ENCODE data around the gene NME3. TPM values are rescaled to one million over a fixed set of nuclear protein-coding genes. Genes with fewer than 3 reads are reported as not detected.
"Not testable (repeated sequence)": the region's sequence is repeated elsewhere in the genome, so short reads cannot be mapped to it uniquely, and the experiment has no call there.

Gene NME3
- total RNA-seq, 4 donors from 2014 or later: 49.9 to 106 (median 87.2) TPM

DNA sequence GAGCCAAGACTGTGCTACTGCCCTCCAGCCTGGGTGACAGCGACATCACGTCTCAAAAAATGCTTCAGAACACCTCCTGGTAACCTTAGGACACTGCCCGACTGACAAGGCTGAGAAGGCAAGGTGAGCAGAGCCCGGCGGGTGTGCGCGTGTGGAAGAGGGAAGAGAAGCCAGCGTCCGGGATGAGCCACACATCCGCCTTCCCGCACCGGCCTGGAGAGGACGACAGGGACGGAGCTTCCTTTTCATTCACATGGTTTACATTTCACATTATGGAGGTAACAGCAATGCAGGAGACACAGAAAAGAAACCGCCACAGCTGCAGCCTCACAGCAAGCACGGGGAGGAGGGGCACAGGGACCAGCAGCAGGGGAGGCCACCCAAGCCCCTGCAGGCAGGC, 38.8 kb upstream of the NME3 start:
- peaks cover 0 to 10% (median 0%) of the 10 kb centered on the region in 3 donors for H3K4me1 ChIP-seq
- H3K36me3 ChIP-seq: peaks cover 0 to 80% of the 10 kb centered on the region in 2 donors
- 94% methylated on average over 7 to 10 of the region's 16 CpGs for WGBS, 2 donors (ENCODE audit: low coverage in 1 of 2)
- no peak for ATAC-seq
- H3K27me3 ChIP-seq: no peaks in the 10 kb centered on the region
- no peaks in the 10 kb centered on the region for H3K9me3 ChIP-seq
- TF ChIP-seq EP300 (IDR thresholded peaks at IDR 0.05) (no peak), POLR2A (IDR thresholded peaks at IDR 0.05) (no peak), POLR2AphosphoS5 (IDR thresholded peaks at IDR 0.05) (no peak)
- TF ChIP-seq, protein P1, sequence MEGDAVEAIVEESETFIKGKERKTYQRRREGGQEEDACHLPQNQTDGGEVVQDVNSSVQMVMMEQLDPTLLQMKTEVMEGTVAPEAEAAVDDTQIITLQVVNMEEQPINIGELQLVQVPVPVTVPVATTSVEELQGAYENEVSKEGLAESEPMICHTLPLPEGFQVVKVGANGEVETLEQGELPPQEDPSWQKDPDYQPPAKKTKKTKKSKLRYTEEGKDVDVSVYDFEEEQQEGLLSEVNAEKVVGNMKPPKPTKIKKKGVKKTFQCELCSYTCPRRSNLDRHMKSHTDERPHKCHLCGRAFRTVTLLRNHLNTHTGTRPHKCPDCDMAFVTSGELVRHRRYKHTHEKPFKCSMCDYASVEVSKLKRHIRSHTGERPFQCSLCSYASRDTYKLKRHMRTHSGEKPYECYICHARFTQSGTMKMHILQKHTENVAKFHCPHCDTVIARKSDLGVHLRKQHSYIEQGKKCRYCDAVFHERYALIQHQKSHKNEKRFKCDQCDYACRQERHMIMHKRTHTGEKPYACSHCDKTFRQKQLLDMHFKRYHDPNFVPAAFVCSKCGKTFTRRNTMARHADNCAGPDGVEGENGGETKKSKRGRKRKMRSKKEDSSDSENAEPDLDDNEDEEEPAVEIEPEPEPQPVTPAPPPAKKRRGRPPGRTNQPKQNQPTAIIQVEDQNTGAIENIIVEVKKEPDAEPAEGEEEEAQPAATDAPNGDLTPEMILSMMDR (IDR thresholded peaks at IDR 0.05): no peak
- H3K4me3 ChIP-seq: no peak overlapping the region
- H3K27ac ChIP-seq: no peak overlapping the region

DNA sequence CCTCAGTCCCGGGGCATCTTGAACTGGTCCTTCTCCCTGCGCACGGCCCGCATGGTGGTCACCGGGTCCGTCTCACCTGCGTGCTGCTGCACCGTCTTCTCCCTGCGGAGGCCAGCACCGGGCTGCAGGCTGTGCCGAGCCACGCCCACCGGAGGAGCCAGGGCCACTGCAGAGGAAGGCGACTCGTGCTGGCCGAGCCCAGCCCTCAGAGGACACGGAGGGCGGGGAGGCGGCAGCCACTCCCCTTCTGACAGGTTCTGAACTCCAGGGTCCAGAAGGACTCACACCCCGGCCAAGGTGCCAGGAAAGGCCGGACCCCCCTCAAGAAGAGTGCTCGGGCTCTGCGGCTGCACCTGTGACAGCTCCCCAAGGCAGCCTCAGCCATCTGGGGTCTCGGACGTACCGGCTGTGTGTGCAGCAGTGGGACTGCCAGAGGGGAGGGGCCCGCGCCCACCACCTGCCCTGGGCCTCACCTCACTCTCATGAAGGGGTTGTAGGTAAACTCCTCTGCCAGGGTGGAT, 38.0 kb upstream of the NME3 start:
- H3K4me1 ChIP-seq: peaks cover 0 to 10% (median 0%) of the 10 kb centered on the region in 3 donors
- H3K9me3 ChIP-seq: no peaks in the 10 kb centered on the region
- H3K27ac ChIP-seq: no peak overlapping the region
- WGBS, 2 donors (ENCODE audit: low coverage in 1 of 2): 85% methylated on average over 5 of the region's 28 CpGs; no CpG with 5 or more reads in 1 of the 2 donors
- H3K4me3 ChIP-seq: no peak overlapping the region
- no peaks in the 10 kb centered on the region for H3K27me3 ChIP-seq
- TF ChIP-seq POLR2AphosphoS5 (IDR thresholded peaks at IDR 0.05): no peak
- TF ChIP-seq POLR2A (IDR thresholded peaks at IDR 0.05): no peak
- no peak for TF ChIP-seq EP300 (IDR thresholded peaks at IDR 0.05)
- TF ChIP-seq, protein P1 (IDR thresholded peaks at IDR 0.05): no peak
- H3K36me3 ChIP-seq: peaks cover 0 to 76% of the 10 kb centered on the region in 2 donors
- ATAC-seq: no peak

DNA sequence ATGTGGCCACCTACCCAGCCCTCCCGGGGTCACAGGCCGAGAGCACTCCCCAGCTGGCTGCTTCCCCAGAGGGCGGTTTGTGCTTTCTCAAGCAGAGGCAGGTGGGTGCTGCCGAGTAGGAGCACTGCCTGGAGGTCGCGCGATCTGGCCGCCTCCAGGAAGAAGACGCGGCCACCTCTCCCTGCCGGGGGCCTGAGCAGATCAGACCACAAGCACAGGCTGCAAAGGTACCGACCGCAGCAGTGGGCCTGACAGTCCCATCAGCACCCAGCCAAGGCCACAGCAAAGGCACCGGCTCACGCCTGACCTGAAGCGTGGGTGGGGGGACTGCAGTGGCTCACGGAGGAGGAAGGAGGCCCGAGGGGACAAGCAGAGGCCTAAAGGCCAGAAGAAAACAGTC, 37.3 kb upstream of the NME3 start:
- Histone ChIP-seq H3K27ac (no peak overlapping the region), H3K9me3 (no peaks in the 10 kb centered on the region), H3K36me3 (peaks cover 0 to 74% of the 10 kb centered on the region in 2 donors), H3K27me3 (no peaks in the 10 kb centered on the region), H3K4me3 (no peak overlapping the region), H3K4me1 (peaks cover 0 to 10% (median 0%) of the 10 kb centered on the region in 3 donors)
- ATAC-seq: no peak
- no CpG with 5 or more reads among the region's 18 CpGs for WGBS, 2 donors (ENCODE audit: low coverage in 1 of 2)
- TF ChIP-seq POLR2AphosphoS5 (IDR thresholded peaks at IDR 0.05) (no peak), EP300 (IDR thresholded peaks at IDR 0.05) (no peak), POLR2A (IDR thresholded peaks at IDR 0.05) (no peak)

DNA sequence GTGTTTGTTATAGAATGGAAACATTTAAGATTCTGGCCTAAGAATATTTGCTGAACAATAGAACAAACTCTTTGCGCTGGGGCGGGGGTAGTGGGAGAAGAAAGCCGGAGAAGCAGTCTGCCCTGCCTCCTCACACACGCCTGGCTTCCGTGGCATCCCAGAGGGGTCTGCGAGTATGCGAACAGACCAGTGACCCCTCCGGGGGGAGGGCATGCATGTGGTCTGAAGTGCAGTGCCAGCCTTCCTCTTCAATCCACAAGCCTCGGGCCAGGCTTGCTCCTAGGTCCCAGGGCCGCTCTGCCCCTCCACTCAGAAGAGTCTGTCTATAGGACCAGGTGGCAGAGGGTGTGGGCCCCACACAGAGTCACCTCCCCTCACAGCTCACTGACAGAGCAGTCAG, 36.3 kb upstream of the NME3 start:
- Histone ChIP-seq H3K36me3 (peaks cover 0 to 66% of the 10 kb centered on the region in 2 donors), H3K4me1 (peaks cover 0 to 3% (median 0%) of the 10 kb centered on the region in 3 donors), H3K4me3 (no peak overlapping the region), H3K9me3 (no peaks in the 10 kb centered on the region), H3K27me3 (no peaks in the 10 kb centered on the region), H3K27ac (no peak overlapping the region)
- WGBS, 2 donors (ENCODE audit: low coverage in 1 of 2): 83% methylated on average over 7 of the region's 10 CpGs; no CpG with 5 or more reads in 1 of the 2 donors
- TF ChIP-seq POLR2A (IDR thresholded peaks at IDR 0.05): no peak
- TF ChIP-seq EP300 (IDR thresholded peaks at IDR 0.05): no peak
- no peak for ATAC-seq

DNA sequence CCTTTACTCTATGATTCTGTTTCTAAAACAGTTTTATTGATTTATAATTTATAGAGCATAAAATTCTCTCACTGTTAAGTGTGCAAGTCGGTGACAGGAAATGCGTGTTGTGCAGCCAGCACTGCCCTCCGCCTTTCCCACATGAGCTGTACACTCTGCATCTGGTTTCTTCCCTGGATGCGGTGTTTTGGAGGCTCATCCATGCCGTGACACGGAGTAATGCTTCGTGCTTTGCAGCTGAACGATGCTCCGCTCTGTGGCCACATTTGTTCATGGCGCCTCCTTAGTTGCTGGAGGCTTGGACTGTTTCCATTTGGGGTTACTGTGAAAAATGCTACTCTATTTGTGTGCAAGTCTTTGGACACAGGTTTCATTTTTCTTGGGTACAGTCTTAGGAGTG, 29.4 kb upstream of the NME3 start:
- no peak for ATAC-seq
- Histone ChIP-seq H3K4me3 (no peak overlapping the region), H3K27ac (no peak overlapping the region), H3K27me3 (no peaks in the 10 kb centered on the region), H3K9me3 (peaks cover 0 to 6% (median 0%) of the 10 kb centered on the region in 3 donors), H3K4me1 (no peaks in the 10 kb centered on the region), H3K36me3 (peaks cover 0 to 12% of the 10 kb centered on the region in 2 donors)
- 53 to 74% methylated on average over 10 of the region's 10 CpGs for WGBS, 2 donors (ENCODE audit: low coverage in 1 of 2)
- TF ChIP-seq, protein P1 (IDR thresholded peaks at IDR 0.05): no peak
- no peak for TF ChIP-seq EP300 (IDR thresholded peaks at IDR 0.05)
- no peak for TF ChIP-seq POLR2A (IDR thresholded peaks at IDR 0.05)

DNA sequence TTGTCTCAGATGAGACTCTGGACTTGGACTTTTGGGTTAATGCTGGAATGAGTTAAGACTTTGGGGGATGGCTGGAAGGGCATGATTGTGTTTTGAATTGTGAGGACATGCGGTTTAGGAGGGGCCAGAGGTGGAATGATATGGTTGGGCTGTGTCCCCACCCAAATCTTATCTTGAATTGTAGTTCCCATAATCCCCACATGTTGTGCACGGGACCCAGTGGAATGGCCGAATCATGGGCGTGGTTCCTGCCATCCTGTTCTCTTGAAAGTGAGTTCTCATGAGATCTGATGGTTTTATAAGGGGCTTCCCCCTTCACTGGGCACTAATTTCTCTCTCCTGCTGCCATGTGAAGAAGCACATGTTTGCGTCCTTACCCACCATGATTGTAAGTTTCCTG, 27.9 kb upstream of the NME3 start:
- not testable (repeated sequence) for H3K27me3 ChIP-seq, ATAC-seq, H3K27ac ChIP-seq, H3K36me3 ChIP-seq, H3K4me3 ChIP-seq, H3K4me1 ChIP-seq, H3K9me3 ChIP-seq
- WGBS, 2 donors (ENCODE audit: low coverage in 1 of 2): 94 to 100% methylated on average over 1 to 3 of the region's 5 CpGs
